ENCODE results near the gene LDHAL6A.

- TF ChIP-seq CTCF (tag by site-specific recombination; IDR thresholded peaks at IDR 0.05) = no peak
- no peak for TF ChIP-seq GLI2 (tag by site-specific recombination; IDR thresholded peaks at IDR 0.05; ENCODE audit: borderline replicate concordance, low read depth)
- TF ChIP-seq ZNF558 (tag by site-specific recombination; IDR thresholded peaks at IDR 0.05) = no peak
- TF ChIP-seq YY1 (tag by site-specific recombination; IDR thresholded peaks at IDR 0.05) = no peak
- TF ChIP-seq MZF1 (tag by site-specific recombination; IDR thresholded peaks at IDR 0.05; ENCODE audit: borderline replicate concordance) = no peak
- TF ChIP-seq PBX3 (CRISPR knock-in tag; IDR thresholded peaks at IDR 0.05) = no peak
- TF ChIP-seq TCF7L2 (IDR thresholded peaks at IDR 0.05; ENCODE audit: borderline replicate concordance, low read depth, low read length) = no peak
- TF ChIP-seq SP2 (tag by site-specific recombination; IDR thresholded peaks at IDR 0.05) = no peak
- TF ChIP-seq ZNF24 (tag by site-specific recombination; IDR thresholded peaks at IDR 0.05) = no peak
- TF ChIP-seq ZNF561 (tag by site-specific recombination; IDR thresholded peaks at IDR 0.05; ENCODE audit: borderline replicate concordance) = no peak
- TF ChIP-seq PATZ1 (tag by site-specific recombination; IDR thresholded peaks at IDR 0.05) = no peak
- TF ChIP-seq ZNF280C (tag by site-specific recombination; IDR thresholded peaks at IDR 0.05) = no peak
- TF ChIP-seq HOXA7 (CRISPR knock-in tag; IDR thresholded peaks at IDR 0.05; ENCODE audit: borderline replicate concordance) = no peak
Observed at GRCh38 chr11:18498039-18498438, 42.4 kb downstream of the LDHAL6A start.

Data from HEK293 (cell line).